CD4-positive, alpha-beta T cell treated with Interleukin-4 for 1 hour (primary cell): ENCODE measurements around the gene NEDD4.
A peak's percentile ranks its signal among the peaks of the same experiment; 100 is the strongest.
"Not testable (repeated sequence)": the region's sequence is repeated elsewhere in the genome, so short reads cannot be mapped to it uniquely, and the experiment has no call there.

Experiments used
- DNase-seq, 2 donors: peaks; one replicate each; pipeline ENCODE4 v3.0.0-alpha.2; 2020 to 2022

Gene NEDD4

DNA sequence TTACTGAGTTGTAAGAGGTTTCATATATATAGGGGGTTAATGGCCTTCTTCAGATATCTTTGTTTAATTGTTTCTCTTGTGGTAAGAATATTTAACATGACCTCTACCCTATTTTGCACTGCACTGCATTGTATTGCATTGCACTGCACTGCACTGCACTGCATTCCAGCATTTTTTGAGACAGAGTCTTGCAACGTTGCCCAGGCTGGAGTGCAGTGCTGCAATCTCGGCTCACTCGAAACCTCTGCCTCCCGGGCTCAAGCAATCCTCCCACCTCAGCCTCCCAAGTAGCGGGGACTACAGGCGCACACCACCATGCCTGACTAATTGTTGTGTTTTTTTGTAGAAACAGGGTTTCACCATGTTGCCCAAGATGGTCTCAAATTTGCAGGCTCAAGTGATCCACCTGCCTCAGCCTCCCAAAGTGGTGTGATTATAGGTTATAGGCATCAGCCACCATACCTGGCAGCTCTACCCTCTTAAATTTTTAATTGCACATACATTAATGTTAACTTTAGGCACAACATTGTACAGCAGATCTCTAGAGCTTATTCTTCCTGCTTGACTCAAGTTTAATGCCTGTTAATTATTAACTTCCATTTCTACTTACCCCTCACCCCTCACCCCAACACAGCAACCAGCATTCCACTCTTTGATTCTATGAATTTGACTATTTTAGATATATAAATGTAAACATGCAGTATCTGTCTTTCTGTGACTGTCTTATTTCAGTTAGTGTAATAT is 38.4 kb downstream of the NEDD4 start:
- DNase-seq = no peak

DNA sequence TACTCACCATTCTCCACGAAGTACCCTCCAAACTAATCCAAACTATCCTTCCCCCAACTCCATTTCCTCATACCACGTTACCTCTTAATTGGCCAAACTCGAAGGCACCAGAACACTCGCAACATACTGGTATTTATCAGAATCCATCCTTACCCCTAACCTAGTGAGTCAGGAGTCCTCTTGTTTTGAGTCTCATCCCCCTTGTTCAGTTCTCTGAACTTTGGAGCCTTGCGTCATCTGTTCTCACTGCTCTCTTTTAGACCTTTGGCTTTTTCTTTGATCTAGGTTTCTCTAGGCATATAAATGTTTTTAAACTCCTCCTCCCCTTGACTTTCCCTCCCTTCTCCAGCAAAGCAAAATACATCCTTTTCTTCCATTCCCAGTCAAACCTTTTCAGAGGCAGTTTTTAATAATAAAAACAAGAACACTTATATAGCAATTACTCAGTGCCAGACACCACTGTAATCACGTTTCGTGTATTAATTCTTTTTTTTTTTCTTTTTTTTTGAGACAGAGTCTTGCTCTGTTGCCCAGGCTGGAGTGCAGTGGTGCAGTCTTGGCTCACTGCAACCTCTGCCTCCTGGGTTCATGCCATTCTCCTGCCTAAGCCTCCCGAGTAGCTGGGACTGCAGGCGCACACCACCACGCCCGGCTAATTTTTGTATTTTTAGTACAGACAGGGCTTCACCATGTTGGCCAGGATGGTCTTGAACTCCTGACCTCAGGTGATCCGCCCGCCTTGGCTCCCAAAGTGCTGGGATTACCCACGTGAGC is 40.7 kb downstream of the NEDD4 start:
- DNase-seq = not testable (repeated sequence)

DNA sequence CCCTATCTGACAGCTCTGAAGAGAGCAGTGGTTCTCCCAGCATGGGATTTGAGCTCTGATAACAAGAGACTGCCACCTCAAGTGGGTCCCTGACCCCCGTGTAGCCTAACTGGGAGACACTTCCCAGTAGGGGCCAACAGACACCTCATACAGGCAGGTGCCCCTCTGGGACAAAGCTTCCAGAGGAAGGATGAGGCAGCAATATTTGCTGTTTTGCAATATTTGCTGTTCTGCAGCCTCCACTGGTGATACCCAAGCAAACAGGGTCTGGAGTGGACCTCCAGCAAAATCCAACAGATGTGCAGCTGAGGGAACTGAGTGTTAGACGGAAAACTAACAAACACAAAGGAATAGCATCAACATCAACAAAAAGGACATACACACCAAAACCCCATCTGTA is 48.8 kb downstream of the NEDD4 start:
- not testable (repeated sequence) for DNase-seq

DNA sequence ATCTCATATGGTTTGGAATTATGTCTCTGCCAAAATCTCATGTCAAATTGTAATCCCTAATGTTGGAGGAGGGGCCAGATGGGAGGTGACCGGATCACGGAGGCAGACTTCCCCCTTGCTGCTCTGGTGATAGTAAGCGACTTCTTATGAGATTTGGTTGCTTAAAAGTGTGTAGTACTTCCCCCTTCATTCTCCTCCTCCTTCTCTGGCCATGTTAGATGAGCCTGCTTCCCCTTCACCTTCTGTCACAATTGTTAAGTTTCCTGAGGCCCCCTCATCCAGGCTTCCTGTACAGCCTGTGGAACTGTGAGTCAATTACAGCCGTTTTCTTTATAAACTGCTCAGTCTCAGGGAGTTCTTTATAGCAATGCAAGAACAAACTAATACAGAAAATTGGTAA is 51.1 kb downstream of the NEDD4 start:
- peak in 1 of 2 donors; percentile 11 for DNase-seq

DNA sequence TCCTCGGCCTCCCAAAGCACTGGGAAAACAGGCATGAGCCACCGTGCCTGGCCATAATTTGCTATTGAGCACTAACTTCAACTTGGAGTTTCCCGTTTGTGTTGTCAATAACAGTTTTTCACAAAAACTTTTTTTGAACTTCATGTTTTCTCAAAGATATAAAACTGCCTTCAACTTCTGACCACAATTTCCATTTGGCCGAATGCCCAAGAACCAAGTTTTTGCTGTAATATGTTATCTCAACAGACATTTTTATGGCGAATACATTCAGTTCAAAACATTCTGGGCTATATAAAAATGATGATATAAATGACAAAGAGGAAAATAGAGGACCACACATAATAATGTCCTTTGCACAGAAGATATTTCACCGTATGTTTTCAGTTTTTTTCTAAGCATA is 56.4 kb downstream of the NEDD4 start:
- DNase-seq = no peak

DNA sequence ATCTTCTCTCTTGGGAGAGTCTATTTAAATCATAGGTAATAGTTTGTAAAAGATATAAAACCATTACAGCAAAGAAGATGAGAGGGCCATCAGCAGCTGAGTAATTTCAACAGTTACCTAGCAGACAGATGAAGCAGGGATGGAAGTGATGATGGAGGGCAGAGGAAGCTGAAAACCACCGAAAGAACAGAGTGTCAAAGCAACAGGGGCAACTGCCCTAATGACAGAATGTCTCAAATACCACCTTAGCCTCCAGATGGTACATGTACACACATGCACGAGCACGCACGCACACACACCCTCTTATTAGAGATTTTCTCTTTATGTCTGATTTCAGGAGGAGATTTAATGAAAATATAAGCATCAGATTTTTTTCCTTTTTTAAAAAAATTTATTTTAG is 64.5 kb downstream of the NEDD4 start:
- no peak for DNase-seq

DNA sequence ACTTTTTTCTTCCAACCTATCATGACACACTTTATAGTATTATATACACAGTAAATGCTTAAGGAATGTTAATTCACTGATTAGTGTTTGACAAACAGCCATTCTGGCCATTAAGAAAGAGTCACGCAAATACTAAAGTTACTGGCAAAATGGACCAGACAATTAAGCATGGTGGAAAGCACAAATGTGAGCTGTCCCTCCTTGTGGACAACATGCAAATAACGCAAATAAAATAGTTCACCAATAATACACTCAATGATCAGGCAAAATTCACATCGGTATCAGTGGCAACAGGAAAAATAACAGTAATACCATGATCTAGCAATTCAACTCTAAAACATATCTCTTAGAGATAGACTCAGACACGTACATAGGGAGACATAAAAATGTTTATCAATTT is 71.7 kb downstream of the NEDD4 start:
- DNase-seq = no peak

DNA sequence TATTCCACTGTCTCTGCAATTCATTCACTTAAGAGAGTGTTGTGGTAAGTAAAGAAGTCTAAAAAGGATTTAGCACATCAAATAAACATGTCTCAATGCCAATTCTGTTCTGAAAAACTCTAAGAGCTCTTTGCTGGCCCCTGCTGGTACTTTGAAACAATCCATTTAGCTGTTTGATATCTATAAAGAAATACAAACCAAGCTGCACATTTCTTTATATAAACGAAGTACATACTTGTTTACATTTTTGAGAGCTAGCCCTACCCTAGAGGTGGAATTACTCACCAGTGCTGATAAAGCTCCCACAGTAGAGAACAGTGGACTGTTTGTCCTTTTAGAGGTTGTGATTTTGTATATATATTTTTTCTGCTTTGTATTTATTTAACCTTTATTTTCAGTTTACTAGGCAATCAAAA is 75.5 kb downstream of the NEDD4 start:
- DNase-seq = peak in 1 of 2 donors; percentile 19

DNA sequence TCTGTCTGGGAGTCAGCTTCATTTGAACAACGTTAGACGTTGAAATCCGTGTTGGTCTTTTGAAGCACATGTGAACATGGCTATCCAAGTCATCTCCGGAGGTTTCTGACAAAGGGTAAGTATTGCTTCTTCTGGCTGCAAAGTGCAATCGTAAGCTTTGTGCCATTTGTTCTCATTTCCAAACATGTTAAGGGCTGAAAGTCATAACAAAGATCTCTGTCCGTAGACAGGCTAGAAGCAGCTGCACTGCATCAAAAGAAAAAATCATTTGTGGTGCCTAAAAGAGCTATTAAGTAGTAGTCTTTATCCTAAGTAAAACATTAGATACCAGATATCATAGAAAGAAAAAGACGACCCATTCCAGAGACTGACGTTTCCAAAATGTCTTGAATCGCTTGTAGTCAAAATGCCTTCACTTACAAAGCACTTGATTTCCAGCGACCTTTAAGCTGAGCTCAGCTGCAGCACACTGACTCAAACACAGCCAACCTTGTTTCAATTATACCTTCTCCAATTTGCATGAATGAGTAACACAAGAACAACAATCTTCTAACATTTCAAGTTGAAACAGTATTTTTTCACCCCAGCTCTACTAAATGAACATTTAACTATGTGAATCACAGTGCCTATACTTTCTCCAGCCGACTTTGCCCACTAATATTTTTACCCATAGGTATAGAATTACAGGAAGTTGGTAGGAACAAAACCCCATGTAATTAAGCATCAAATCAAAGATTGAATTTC is 76.6 kb downstream of the NEDD4 start:
- DNase-seq = no peak

DNA sequence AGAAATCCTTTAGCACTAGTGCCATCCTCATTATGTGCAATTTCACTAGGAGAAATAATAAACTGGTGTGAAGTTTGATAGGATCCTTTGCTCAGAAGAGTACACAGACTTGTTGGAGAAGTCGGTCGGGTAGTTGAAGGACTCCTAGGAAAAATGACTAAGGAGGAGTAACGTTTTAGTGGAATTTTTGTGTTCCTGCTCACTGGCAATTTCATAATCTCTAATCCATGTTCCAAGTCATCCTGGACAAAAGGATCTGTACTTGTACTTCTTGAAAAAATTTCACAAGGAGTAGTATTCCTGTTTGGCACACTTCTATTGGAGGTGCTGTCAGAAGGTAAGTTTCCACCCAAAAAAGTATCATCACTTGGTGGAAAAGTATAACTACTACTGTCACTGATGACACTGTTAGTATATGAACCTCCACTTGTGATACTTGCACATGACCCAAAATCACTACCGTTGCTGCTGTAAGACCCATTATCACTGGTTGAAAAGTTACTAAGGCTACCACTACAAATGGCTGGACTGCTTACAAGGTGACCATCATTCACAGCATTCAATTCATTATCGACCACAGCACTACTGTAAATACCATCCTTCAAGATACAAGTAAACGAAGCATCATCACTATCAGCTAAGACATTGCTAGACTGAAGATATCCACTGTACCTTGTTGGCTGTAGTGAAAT is 77.4 kb downstream of the NEDD4 start:
- no peak for DNase-seq

DNA sequence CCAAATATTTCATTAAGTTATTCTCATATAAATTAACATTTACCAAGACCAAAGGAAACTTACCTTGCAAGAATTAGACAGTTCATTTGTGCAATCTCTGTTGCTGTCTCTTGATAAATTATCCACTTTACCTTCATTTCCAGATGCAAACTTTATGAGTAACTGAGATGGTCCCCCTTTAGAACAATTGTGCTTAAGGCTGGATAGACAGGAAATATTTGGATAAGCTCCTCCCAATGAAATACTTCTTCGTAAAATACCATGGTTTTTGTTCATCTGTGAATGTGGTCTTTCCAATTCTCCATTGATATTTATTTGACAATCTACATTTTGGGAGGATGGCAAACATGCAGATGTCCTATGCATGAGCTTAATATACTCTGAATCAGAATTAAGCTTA is 78.2 kb downstream of the NEDD4 start:
- DNase-seq = no peak

DNA sequence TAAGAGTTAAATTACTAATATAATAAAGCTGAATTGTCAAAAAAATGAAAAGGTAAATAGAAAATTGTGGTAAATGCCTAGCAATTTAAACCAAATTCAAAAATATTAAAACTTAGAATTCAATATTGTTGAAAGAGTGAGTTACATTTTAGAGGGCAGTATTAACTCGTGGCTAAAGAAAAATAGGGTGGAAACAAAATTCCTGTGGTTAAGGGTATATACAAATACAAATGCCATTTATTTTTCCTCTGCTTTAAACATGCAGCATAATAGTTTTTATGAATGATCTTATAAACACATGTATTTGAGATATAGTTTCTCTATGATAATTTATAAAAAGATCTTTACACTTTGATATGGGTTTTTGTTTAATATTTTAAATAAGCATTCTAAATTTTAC is 79.0 kb downstream of the NEDD4 start:
- DNase-seq = no peak

DNA sequence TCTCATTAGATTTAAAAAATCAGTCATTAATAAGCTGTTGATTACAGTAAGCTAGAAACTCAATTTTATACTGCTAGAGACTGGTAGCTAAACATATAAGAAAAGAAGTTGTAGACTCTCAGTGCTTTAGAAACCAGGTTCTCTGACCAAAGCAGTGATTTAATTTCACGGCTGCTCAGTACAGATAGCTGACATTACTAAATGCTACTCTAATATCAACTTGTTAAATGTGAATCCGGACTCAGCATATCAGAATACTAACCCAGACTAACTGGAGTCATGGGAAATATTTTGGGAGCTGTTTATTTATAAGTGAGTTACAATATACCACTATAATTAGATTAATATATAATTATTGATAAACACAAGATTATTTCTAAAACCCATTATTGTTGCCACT is 80.4 kb downstream of the NEDD4 start:
- DNase-seq = no peak

DNA sequence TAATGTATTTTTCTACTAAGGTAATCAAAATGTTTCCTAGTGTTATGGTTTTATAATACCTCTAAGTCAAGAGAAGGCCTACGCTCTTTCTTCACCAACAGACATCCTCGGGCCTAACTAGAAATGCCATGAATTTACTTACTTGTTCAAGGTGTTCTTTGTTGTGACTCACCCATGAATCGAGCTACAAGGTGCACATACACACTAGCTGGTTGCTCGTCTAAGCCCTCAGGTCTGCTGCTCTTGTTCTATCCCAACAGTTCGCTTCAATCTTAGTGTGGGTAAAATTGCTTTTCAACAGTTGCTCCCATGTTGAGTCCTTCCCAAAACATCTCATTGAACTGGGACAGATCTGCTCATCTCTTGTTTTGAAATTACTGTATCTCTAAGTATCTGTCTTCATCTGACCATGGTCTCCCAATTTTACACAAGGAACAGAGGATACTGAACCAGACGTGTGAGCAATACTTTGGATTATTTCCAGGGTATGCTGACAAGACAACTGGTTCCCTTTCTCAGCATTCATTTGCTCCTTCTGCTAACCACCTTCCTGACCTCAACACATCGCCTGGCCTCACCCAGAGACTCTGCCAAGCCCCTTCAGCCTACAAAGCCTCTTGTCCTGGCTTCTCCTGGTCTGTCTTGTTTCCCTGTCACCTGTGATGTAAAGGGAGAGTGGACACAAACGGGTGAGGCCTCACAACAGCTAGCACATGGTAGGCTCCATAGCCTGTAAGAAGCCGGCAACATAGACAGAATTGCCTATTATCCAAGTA is 84.2 kb downstream of the NEDD4 start:
- no peak for DNase-seq

DNA sequence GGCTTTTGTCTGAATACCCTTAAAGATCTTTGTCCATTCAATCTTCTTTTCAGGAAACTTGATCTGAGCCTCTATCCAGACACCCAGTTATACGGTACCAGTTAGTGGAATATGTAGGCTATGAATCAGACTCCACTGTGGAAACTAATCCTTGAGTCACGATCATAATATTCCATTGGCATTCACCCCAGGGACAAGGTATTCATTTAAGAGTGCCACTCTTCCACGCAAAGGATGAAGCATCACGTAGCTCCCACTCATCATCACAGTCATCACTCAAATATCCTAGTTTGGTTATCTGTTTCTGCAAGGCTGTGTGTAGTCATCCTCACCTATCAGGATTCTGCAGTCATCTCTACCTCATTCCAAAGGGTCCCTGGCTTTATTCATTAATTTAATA is 85.6 kb downstream of the NEDD4 start:
- no peak for DNase-seq

DNA sequence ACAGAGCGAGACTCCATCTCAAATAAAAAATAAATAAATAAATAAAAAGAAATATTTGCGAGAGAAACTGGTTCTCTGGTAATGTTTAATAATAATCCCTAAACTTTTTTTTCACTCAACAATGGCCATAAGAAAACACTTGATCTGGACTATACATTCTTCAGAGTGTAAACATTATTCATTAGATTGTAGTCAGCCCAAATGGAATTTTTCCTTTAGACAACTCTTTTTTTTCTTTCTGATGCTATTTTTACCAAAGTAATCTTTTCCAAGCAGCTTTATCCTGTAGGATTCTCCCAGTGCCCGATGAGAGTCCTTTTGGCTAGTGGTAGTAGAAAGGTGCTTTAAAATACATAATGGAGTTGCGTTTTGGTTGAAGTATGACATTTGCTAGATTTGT is 90.4 kb downstream of the NEDD4 start:
- no peak for DNase-seq

DNA sequence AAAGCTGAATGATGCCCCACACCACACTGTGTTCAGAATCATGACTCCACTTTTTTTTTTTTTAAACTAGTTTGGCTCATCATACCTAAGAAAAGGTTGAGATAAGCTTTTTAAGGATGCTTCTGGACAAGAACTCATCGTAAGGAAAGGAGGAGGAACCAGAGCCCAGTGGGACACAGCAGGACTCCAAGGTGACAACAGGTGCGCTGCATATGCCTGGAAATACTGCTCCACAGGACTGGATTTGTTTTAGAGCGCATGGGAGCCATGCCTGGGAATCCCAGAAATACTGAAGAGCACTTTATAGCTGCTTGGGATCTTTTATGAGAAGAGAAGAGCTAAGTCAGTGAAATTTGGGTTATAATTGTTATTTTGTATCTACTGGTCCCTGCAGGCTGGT is 93.4 kb downstream of the NEDD4 start:
- DNase-seq = no peak

DNA sequence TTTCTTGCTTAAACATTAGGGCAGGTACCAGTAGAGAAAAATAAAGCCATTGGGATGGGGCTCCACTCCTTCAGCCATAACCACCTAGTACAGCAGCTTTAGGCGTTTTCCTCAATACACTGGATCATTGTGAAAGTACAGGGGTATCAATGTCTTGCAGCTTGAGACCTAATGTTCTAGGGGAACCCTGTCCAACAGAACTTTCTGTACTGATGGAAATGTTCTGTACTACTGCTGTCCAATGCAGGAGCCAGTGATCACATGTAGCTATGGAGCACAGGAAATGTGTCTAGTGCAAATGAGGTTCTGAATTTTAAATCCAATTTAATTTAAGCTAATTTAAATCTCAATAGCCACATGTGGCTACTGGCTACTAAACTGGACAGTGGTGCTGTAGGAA is 93.9 kb downstream of the NEDD4 start:
- no peak for DNase-seq

DNA sequence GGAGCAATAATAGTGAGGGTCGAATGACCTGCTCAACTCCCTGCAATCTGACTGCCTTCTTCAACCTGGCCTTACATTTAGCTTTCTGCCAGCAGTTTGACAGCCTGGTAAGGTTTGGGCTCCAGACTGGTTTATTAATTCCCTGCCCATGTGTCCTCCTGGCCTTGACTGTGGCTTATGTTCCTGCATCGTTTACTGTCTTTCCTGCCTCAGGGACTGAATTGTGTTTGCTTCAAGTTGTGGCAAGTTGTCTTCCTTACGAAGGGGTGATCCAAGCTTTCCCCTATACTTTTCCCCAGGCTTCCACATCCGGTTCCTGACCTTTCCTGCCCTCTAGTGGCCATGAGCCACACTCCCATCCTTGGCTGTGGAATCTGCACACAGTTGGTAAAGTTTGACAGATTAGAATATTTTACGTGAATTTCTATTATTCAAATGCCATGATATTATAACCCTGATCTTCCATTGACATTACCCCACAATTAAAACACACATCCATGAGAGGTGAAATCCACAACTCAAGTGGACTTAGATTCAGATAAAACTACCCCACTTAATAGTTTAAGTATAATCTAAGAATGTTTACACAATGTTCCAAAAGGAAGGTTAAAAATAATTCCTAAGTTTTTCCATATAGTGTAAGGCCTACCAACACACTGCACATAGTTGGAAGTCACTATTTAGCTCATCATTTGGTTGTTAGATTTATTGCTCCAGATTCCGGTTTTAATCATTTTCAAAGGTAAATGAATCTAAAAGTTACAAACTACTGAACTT is 95.7 kb downstream of the NEDD4 start:
- DNase-seq = no peak

DNA sequence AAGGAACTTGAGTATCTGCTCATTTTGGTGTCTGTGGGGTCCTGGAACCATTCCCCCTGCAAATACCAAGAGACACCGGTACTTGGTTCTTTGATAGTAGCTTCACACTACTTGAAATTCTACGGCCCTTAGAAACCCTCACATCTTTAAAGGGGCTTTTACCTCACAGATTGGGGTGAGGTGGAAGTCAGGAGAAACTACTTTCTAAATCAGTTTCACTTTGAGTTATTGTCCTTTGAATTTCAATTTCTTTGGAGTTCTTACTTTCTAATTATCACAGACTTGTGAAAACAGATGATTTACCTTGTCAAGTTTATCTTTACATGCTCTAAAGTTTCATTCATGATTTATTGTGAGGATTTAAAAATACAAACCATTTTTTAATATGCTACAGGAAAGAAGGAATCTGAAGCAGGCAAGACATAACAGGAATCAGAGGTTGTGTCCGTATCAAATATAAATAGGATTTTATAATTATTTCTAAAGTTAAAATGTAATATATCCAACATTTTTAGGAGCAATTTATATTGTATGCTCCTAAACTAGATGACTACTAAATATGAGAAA is 98.9 kb downstream of the NEDD4 start:
- no peak for DNase-seq

DNA sequence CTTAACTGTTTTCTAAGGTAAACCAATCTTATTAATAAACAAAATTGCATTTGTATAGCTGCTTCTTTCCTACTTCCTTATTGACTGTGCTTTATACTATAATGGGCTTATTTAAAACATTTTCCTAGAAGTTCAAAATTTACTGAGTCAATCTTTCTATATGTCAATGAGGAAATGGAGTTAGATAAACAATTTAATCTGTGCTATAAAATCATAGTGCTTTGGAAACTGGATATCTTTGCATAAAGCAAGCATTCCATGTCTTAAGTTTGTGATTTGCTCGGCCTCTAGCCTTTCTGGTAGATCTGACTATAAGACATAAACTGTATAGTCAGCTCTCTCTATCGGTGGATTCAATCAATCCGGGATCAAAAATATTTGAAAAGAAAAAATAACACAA is 99.6 kb downstream of the NEDD4 start:
- no peak for DNase-seq
